GM12873 (cell line): ENCODE results near the gene PET100.

Experiments used
- TF ChIP-seq, protein P1 (sequence below): IDR thresholded peaks from 2 replicates; pipeline ENCODE4 v1.5.1; 2012; ENCODE audit warnings: low read depth, mild to moderate bottlenecking, moderate library complexity, low read length, control low read depth; ENCODE audit not compliant: insufficient read depth; ENCODE audit errors: missing control alignments

PET100 gene

DNA sequence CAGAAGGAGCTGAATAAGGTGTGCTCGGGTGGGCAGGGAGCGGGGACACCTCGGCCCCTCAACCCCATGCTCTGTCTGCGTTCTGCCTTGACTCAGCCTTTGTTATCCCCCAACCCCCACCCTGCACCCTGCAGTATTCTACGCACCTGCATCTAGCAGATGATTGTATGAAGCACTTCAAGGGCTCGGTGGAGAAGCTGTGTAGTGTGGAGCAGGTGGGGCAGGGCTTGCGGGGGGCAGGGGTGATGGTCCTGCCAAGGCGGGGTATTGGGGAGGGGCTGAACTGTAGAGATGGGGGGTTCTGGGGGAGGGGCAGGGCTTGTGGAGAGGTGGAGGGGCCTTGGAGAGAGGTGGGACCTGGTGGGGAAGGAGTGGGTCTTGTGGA, 13.4 kb downstream of the PET100 start:
- TF ChIP-seq, protein P1, sequence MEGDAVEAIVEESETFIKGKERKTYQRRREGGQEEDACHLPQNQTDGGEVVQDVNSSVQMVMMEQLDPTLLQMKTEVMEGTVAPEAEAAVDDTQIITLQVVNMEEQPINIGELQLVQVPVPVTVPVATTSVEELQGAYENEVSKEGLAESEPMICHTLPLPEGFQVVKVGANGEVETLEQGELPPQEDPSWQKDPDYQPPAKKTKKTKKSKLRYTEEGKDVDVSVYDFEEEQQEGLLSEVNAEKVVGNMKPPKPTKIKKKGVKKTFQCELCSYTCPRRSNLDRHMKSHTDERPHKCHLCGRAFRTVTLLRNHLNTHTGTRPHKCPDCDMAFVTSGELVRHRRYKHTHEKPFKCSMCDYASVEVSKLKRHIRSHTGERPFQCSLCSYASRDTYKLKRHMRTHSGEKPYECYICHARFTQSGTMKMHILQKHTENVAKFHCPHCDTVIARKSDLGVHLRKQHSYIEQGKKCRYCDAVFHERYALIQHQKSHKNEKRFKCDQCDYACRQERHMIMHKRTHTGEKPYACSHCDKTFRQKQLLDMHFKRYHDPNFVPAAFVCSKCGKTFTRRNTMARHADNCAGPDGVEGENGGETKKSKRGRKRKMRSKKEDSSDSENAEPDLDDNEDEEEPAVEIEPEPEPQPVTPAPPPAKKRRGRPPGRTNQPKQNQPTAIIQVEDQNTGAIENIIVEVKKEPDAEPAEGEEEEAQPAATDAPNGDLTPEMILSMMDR, result no peak

DNA sequence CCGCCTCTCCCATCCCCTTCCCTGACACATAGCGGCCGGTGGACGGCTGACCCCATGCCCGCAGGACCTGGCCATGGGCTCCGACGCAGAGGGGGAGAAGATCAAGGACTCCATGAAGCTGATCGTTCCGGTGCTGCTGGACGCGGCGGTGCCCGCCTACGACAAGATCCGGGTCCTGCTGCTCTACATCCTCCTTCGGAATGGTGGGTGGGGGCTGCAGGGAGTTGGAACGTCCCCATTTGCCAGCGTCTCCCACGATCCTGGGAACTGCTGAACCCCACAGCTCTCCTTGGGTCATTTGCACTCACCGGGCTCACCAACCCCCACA, 14.9 kb downstream of the PET100 start:
- TF ChIP-seq, protein P1, result no peak

DNA sequence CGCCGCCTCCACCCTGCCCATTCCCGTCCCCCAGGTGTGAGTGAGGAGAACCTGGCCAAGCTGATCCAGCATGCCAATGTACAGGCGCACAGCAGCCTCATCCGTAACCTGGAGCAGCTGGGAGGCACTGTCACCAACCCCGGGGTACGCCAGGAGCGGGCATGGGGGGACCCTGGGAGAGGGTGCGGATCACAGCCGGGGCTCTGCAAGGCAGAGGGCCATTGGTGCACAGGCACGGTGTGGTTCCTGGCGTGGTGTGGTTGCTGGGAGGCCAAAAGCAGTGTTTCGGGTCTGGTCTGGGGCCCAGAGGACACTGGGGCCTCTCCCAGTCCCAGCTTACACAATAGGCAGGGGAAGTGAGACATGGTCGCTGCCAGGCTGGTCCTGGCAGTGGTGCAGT, 15.6 kb downstream of the PET100 start:
- TF ChIP-seq, protein P1, result no peak

DNA sequence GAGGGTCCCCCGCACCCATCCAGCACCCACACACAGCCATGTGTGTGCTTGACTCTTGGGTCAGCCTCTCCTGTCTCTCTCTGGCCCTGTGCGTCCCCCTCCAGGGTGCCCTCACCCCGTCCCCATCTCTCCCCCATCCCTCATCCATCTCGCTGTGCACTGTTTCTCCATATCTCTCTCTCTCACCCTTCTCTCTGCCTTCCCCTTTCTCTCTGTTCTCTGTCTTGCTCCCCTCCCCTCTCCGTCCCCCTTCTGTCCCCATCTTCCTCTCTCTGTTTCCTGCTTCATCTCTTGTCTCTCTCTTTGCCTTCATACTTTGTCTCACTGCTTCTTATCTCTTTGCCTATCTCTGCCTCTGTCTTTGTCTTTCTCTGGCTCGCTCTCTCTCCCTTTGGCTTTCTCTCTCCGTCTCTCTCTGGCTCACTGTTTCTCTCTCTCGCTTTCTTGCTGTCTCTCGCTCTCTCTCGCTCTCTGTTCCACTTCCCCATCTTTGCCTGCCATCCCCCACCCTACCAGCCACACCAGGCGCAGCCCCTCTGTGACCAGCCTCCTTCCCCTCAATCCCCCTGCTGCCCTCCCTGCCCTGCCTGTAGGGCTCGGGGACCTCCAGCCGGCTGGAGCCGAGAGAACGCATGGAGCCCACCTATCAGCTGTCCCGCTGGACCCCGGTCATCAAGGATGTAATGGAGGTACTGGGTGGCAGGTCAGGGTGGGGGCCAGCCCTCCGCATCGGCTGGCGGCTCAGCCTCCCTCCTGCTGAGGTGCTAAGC, 16.2 kb downstream of the PET100 start:
- TF ChIP-seq, protein P1, result no peak

DNA sequence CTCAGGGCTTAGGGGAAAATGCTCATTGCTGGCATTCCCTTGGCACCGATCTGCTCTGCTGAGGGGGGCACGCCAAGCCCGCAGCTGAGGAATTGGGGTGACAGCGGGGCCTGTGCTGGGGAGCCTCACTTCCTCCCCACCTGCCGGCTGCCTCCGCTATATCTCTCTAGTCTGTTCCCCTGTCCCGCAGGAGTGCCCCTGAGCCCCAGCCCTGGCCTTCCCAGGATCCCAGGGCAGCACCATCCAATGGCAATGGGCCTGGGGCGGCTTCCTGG, 16.8 kb downstream of the PET100 start:
- TF ChIP-seq, protein P1, result no peak

DNA sequence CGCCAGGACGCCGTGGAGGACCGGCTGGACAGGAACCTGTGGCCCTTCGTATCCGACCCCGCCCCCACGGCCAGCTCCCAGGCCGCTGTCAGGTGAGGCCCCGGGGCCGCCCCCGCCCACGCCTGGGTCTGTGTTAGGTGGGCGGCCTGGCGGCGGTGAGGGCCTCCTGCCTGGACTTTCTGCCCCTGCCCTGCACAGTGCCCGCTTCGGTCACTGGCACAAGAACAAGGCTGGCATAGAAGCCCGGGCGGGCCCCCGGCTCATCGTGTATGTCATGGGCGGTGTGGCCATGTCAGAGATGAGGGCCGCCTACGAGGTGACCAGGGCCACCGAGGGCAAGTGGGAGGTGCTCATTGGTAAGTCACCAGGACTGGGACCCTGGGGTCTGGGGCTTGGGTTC, 17.6 kb downstream of the PET100 start:
- TF ChIP-seq, protein P1, result no peak

DNA sequence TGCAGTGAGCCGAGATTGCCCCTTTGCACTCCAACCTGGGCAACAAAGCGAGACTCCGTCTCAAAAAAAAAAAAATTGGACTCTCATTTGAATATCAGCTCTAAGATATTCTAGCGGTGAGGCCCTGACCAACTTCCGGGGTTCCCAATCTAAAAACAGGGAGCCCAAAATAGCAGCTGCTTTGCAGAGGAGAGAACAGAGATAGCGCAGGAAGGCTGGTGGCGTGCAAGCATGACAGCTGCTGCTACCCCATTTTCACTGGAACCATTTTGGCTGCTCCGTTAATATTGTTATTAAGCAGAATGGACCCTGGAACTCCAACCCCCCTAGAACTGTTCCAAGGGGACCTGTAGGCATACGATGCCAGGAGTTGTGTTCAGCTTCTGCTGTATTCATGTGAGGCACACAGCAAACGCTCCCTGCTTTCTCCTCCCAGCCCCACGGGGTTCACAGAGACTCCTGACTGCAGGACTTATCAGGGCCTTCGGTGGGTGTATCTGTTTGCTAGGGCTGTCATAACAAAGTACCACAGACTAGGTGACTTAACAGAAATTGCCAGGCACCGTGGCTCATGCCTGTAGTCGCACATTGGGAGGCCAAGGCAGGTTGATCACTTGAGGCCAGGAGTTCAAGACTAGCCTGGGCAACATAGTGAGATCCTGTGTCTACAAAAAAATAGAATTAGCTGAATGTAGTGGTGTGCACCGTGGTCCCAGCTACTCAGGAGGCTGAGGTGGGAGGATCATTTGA, 18.8 kb downstream of the PET100 start:
- TF ChIP-seq, protein P1, result no peak
